NT2/D1 (cell line): Measurements from ENCODE around the gene RCOR1.

Experiments used
- DNase-seq: peaks from one replicate; pipeline ENCODE4 v3.0.0-alpha.2; 2011; ENCODE audit warnings: low read depth, low spot score
- H3K27me3 ChIP-seq: 2 replicates; pipeline ENCODE4 v1.6.0; 2011; ENCODE audit warnings: mild to moderate bottlenecking; ENCODE audit not compliant: insufficient read length, insufficient read depth
- H3K36me3 ChIP-seq: 2 replicates; pipeline ENCODE4 v1.6.1; 2011; ENCODE audit warnings: mild to moderate bottlenecking, low read length, mixed read lengths; ENCODE audit not compliant: insufficient read depth, insufficient read length
- H3K4me1 ChIP-seq: 2 replicates; pipeline ENCODE4 v1.5.1; 2011; ENCODE audit not compliant: insufficient read depth, insufficient read length
- H3K4me3 ChIP-seq: 2 replicates; pipeline ENCODE4 v1.5.1; 2011; ENCODE audit warnings: low read depth; ENCODE audit not compliant: insufficient read length
- H3K9ac ChIP-seq: 2 replicates; pipeline ENCODE4 v1.6.0; 2011; ENCODE audit warnings: low read depth; ENCODE audit not compliant: insufficient read length
- H3K9me3 ChIP-seq: 2 replicates; pipeline ENCODE4 v1.5.1; 2011; ENCODE audit warnings: mild to moderate bottlenecking, low read length; ENCODE audit not compliant: insufficient read depth
- SUZ12 ChIP-seq: IDR thresholded peaks from 2 replicates; pipeline ENCODE4 v1.6.1; 2011; ENCODE audit not compliant: insufficient read length, insufficient read depth; ENCODE audit errors: extremely low read depth
- YY1 ChIP-seq: IDR thresholded peaks from 2 replicates; pipeline ENCODE4 v1.6.1; 2011; ENCODE audit not compliant: insufficient read length, insufficient read depth
- ZNF274 ChIP-seq: IDR thresholded peaks from 2 replicates; pipeline ENCODE4 v1.6.1; 2011; ENCODE audit warnings: mild to moderate bottlenecking, low read depth, low read length

RCOR1 gene

DNA sequence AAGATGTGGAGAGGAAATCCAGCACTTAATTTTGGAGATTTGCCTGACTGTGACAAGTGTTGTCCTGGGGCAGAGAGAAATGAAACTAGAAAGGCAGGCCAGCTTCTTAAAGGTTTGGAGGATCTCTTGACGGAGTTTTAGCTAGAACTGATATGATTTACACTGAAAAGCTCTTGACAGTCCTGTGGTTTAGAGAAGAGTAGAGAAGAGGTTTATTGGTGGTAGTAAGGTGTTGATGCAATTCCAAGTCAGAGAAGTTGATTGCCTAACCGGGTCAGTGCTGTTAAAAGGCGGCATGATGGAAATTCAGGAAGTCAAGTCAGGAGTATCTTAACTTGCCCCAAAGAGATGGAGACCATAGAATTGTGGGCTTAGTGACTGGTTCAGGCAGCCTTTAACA is 95.8 kb downstream of the RCOR1 start:
- no peaks in the 10 kb centered on the region for H3K27me3 ChIP-seq
- no peak overlapping the region for H3K9ac ChIP-seq
- no peak for DNase-seq
- TF ChIP-seq SUZ12: no peak
- no peak for TF ChIP-seq ZNF274
- TF ChIP-seq YY1: no peak
- H3K4me1 ChIP-seq: peaks cover 6% of the 10 kb centered on the region
- peaks cover 10% of the 10 kb centered on the region for H3K36me3 ChIP-seq
- no peak overlapping the region for H3K4me3 ChIP-seq
- no peaks in the 10 kb centered on the region for H3K9me3 ChIP-seq

DNA sequence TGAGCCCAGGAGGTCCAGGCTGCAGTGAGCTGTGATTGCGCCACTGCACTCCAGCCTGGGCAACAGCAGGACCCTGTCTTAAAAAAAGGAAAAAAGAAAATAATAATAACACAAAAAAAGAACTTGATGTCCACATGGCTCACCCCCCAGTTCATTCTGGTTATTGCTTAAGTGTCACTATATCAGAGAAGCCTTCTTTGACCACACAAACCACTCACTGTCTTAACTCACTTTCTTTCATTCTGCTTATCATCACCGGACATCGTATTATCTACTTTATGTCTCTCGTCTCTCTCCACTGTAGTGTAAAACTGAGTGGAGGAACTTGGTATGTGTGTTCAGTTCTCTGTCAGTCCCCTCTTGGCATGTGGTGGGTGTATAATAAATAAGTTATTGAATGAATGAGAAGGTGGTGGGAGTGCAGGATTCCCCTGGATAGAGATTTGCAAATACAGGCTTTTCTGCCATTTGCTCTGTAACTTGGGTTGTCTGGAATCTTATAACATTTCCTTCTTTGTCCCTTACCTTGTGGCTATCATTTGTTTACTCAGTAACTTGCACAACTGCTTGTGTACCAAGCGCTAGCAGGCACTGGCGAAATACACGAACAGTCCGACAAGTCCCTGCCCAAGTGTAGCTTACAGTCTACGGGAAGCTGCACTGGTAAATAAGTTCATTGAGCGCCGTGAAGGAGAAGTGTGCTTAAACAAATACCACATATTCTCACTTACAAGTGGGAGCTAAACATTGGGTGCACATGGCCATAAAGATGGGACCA is 98.2 kb downstream of the RCOR1 start:
- no peaks in the 10 kb centered on the region for H3K4me1 ChIP-seq
- no peak overlapping the region for H3K9ac ChIP-seq
- no peaks in the 10 kb centered on the region for H3K36me3 ChIP-seq
- no peaks in the 10 kb centered on the region for H3K9me3 ChIP-seq
- no peak for DNase-seq
- no peak overlapping the region for H3K4me3 ChIP-seq
- TF ChIP-seq SUZ12 (no peak), YY1 (no peak), ZNF274 (no peak)
- H3K27me3 ChIP-seq: no peaks in the 10 kb centered on the region

- H3K4me1 ChIP-seq: no peaks in the 10 kb centered on the region
Measured at GRCh38 chr14:102691763-102692162, 99.3 kb downstream of the RCOR1 start.

DNA sequence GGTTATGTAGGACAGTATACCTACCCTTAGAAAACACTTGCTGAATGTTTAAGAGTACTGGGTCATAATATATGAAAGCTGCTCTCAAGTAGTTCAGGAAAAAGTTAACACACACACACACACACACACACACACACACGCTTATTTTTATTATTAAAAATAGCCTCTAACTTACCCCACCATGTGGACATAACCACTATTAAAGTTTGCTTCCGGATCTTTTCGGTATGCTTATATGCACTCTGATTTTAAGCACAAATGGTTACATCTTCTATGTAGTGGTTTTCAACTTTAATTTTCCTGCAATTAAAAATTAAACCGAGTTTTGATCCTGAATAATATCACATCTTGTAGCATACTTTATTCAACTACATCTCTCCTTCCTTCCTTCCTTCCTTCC is 99.9 kb downstream of the RCOR1 start:
- peaks cover 2% of the 10 kb centered on the region for H3K36me3 ChIP-seq
- no peaks in the 10 kb centered on the region for H3K27me3 ChIP-seq
- no peak overlapping the region for H3K4me3 ChIP-seq
- TF ChIP-seq SUZ12 (no peak), ZNF274 (no peak), YY1 (no peak)
- no peaks in the 10 kb centered on the region for H3K9me3 ChIP-seq
- no peak overlapping the region for H3K9ac ChIP-seq
- peaks cover 3% of the 10 kb centered on the region for H3K4me1 ChIP-seq
- DNase-seq: no peak

More at GRCh38 chr14:102691763-102692162, 99.3 kb downstream of the RCOR1 start:
- Histone ChIP-seq H3K36me3 (peaks cover 2% of the 10 kb centered on the region), H3K27me3 (no peaks in the 10 kb centered on the region), H3K4me3 (no peak overlapping the region), H3K9ac (no peak overlapping the region), H3K9me3 (no peaks in the 10 kb centered on the region)
- TF ChIP-seq SUZ12: no peak
- no peak for TF ChIP-seq ZNF274
- no peak for TF ChIP-seq YY1
- DNase-seq: no peak

DNA sequence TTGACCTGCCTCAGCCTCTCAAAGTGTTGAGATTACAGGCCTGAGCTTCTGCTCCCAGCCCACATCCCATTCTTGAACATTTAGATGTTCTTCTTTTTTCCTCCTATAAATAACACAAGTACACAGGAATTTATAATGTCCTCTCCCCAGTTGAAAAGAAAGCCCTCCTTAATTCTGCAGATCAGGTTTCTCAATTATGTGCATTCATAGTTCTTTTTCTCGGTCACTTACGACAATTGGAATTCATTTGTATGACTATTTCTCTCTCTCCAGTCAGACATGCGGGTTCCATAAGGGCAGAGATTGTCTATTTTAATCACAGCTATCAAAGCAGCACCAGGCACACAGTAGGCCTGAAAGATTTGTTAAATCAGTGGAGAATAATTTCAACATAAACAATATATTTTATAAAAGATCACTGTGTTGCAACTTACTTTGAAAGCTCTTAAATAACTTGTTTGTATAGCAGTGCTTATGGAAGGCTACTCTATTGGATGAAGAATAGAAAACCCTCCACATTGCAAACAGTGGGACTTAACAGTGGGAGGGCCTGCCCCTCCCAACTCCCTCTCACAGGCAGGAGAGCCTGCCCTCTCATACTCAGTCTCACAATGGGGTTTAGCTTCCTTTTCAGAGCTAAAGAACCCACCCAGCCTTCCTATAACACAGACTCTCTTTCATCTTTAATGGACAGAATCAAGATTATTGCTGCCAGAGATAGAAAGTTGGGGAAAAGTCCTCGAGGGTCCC is 100.7 kb downstream of the RCOR1 start:
- Histone ChIP-seq H3K9ac (no peak overlapping the region), H3K4me1 (peaks cover 3% of the 10 kb centered on the region), H3K4me3 (no peak overlapping the region)

DNA sequence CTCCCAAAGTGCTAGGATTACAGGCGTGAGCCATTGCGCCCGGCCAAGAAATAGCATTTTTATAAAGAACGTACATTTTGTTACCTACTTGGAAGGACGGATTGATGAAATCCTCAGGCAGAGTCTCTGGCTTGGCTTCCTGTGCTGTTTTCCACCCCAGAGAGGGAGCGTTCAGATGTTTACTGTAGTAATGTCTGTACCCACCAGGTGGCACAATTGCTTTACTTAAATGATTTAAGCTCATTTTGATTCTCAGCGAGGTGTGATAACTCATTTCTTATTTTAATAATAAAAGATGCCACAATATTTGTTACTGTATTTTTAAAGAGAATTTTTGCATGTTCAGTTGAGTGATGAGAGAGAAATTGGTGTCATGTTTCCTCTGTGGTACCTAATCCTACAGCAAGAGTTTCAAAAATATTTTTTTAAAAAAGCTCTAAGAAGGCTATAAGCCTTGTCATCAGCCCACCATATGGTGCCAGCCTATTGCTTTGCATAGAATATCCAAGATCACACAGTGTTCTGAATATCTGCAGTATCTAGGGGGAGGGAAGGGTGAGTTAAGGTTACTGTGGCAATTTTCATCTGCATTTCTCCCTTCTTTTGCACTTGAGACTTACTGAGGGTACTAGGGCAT is 102.2 kb downstream of the RCOR1 start:
- H3K4me1 ChIP-seq: peaks cover 3% of the 10 kb centered on the region
- H3K36me3 ChIP-seq: peaks cover 2% of the 10 kb centered on the region
- H3K9ac ChIP-seq: no peak overlapping the region
- peak; percentile 55 for DNase-seq
- no peak overlapping the region for H3K4me3 ChIP-seq
- no peaks in the 10 kb centered on the region for H3K9me3 ChIP-seq
- TF ChIP-seq SUZ12 (no peak), YY1 (no peak), ZNF274 (no peak)
- H3K27me3 ChIP-seq: no peaks in the 10 kb centered on the region

More for the DNA sequence above, 100.7 kb downstream of the RCOR1 start:
- H3K9me3 ChIP-seq: no peaks in the 10 kb centered on the region
- peaks cover 2% of the 10 kb centered on the region for H3K36me3 ChIP-seq
- DNase-seq: no peak
- TF ChIP-seq SUZ12: no peak
- TF ChIP-seq ZNF274: no peak
- no peak for TF ChIP-seq YY1
- H3K27me3 ChIP-seq: no peaks in the 10 kb centered on the region

DNA sequence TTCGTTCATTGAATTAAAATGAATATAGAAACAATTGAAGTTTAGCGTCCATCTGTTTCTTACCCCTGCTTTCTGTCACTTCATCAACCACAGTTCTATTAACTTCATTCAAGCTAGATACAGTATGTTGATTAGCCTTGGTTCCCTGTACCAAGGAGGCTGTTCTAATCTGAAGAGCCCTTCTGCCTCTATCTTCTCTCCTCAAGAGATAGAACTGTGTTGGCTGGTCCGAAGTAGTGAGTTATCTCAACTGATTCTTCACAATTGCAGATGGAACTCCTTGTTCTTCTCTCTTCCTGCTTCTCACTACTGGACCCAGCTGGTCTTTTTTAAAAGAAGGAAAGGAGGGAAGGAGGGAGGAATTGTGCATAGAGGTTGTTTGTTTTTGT is 102.7 kb downstream of the RCOR1 start:
- H3K4me3 ChIP-seq: no peak overlapping the region
- no peaks in the 10 kb centered on the region for H3K27me3 ChIP-seq
- peaks cover 3% of the 10 kb centered on the region for H3K4me1 ChIP-seq
- TF ChIP-seq YY1 (no peak), SUZ12 (no peak), ZNF274 (no peak)
- no peaks in the 10 kb centered on the region for H3K9me3 ChIP-seq
- no peak for DNase-seq
- peaks cover 2% of the 10 kb centered on the region for H3K36me3 ChIP-seq
- H3K9ac ChIP-seq: no peak overlapping the region
